NCI-H1092 (cell line): ENCODE data around the gene LTBP4.
"Not testable (repeated sequence)": the region's sequence is repeated elsewhere in the genome, so short reads cannot be mapped to it uniquely, and the experiment has no call there.

Experiments used
- DNase-seq: peaks from one replicate; lab custom pipeline; 2025; lab: John Stamatoyannopoulos, UW

LTBP4 gene

GRCh38 chr19:40627486-40628279, 26.5 kb downstream of the LTBP4 start:
- DNase-seq: no peak

GRCh38 chr19:40629346-40629745, 28.2 kb downstream of the LTBP4 start:
- DNase-seq: no peak

DNA sequence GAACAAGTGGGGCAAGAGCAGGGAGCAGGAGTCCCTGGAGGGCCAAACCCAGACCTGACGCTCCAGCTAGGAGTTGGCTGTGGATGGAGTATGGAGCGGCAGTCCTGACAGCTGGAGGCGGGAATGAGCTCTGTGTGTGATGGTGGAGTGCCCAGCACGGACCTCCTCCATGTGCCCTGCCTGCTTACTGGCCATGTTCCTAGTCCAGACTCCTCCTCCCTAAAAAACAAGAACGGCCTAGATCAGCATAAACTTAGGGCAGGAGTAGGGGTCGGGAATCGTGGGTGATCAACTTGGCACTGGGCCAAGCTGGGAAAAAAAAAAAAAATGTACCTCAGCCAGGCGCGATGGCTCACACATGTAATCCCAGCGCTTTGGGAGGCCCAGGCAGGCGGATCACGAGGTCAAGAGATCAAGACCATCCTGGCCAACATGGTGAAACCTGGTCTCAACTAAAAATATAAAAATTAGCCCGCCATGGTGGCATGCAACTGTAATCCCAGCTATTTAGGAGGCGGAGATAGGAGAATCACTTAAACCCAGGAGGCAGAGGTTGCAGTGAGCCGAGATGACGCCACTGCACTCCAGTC, 29.5 kb downstream of the LTBP4 start:
- no peak for DNase-seq

- no peak for DNase-seq
Measured at GRCh38 chr19:40632311-40633036, 31.3 kb downstream of the LTBP4 start.

- DNase-seq: no peak
Measured at GRCh38 chr19:40633207-40633606, 32.0 kb downstream of the LTBP4 start.

- no peak for DNase-seq
Measured at GRCh38 chr19:40638327-40638726, 37.2 kb downstream of the LTBP4 start.

- no peak for DNase-seq
Measured at GRCh38 chr19:40639638-40639982, 38.4 kb downstream of the LTBP4 start.

GRCh38 chr19:40640744-40641143, 39.6 kb downstream of the LTBP4 start:
- no peak for DNase-seq

DNA sequence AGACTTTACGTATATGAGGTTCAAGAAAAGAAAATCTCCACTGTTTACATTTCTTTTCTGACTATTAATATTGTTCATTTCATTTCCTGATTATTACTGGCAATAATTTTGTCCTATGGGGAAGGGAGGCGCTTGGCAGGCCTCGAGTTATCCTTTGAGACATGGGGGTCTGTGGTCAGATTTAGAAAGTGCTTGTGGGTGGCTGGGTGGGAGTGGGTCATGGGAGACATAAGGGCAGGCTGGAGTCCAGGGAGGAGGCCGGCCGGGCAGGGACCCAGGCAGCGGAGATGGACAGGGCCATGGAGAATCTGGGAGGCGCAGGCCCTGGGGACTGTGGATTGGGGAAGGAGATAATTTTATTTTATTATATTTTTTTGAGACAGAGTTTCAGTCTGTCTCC, 40.1 kb downstream of the LTBP4 start:
- DNase-seq: no peak

- DNase-seq: no peak
Measured at GRCh38 chr19:40642051-40642706, 41.0 kb downstream of the LTBP4 start.

DNA sequence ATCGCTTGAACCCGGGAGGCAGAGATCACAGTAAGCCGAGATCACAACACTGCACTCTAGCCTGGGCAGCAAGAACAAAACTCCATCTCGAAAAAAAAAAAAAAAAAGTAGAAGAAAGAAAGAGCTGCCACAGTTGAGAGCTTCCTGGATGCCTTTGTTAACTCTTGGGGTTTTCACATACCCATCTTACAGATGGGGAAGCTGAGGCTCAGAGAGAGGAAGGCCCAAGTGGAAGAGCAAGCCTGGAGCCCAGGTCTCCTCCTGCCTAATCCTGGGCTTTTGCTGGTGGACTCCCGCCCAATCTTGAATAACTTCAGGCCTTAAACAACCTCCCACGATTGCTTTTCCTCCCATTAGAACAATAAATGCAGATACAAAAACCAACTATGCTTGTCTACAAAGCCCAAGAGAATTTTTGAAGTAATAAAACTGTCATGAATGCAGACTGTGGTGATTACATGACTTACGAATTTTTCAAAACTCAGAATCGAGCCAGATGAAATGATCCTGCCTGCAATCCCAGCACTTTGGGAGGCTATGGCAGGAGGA, 41.7 kb downstream of the LTBP4 start:
- DNase-seq: no peak

GRCh38 chr19:40646743-40647254, 45.6 kb downstream of the LTBP4 start:
- DNase-seq: no peak

GRCh38 chr19:40649903-40650675, 48.9 kb downstream of the LTBP4 start:
- not testable (repeated sequence) for DNase-seq

DNA sequence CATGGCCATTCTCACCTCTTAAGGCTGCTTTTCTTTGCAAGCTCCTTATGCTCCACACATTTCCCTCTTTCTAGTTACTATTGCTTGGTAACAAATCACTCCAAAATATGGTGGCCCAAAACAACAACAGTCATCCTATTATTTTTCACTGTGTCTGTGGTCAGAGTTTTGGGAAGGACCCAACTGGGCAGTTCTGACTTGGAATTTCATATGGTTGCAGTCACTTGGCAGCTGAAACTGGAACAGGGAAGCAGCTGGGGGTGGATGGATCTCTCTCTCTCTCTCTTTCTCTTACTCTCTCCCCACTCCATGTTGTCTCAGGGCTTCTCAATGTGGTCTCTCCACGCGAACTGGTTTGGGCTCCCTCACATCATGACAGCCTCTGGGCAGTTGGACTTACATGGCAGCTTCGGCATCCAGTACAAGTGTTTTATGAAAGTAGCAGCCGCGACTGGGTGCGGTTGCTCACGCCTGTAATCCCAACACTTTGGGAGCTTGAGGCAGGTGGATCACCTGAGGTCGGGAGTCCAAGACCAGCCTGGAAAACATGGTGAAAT, 49.7 kb downstream of the LTBP4 start:
- DNase-seq: no peak

GRCh38 chr19:40652303-40652702, 51.1 kb downstream of the LTBP4 start:
- not testable (repeated sequence) for DNase-seq

GRCh38 chr19:40655684-40656083, 54.5 kb downstream of the LTBP4 start:
- DNase-seq: not testable (repeated sequence)

GRCh38 chr19:40658031-40658430, 56.9 kb downstream of the LTBP4 start:
- DNase-seq: no peak

DNA sequence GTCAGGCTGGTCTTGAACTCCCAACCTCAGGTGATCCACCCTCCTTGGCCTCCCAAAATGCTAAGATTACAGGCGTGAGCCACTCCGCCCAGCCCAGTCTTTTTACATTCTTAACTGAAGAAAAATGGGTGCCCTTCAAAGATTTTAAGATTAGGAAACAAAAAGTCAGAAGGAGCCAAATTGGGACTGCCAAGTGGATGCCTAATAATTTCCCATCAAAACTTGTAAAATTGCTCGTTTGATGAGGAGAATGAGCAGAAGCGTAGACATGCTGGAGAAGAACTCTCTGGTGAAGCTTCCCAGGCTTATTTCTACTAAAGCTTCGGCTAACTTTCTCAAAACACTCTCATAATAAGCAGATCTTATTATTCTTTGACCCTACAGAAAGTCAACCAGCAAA, 57.9 kb downstream of the LTBP4 start:
- no peak for DNase-seq

DNA sequence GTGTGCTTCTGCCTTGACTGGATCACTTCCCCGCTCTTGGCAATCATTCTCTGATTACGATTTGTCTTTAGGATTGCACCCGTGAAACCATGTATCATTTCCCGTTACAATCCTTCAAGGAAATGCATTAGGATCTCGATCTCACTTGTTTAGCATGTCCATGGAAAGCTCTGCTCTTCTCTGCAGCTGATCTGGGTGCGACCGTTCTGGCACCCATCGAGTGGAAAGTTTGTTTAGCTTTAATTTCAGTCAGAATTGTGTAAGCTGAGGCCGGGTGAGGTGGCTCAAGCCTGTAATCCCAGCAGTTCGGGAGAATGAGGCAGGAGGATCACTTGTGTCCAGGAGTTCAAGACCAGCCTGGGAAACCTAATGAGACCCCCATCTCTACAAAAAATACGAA, 58.4 kb downstream of the LTBP4 start:
- no peak for DNase-seq

GRCh38 chr19:40661616-40662015, 60.4 kb downstream of the LTBP4 start:
- DNase-seq: no peak
